AG10803 (cell line): ENCODE measurements around the gene RPL37A.

ENCODE experiments used
- DNase-seq: peaks from one replicate; pipeline ENCODE4 v3.0.0; 2010; ENCODE audit warnings: low read depth
- H3K4me3 ChIP-seq: 2 replicates; pipeline ENCODE4 v1.5.1; 2011; ENCODE audit warnings: mild to moderate bottlenecking, low read length, control low read depth
- CTCF ChIP-seq: conservative IDR thresholded peaks from 2 replicates; pipeline ENCODE4 v1.5.1; 2011; ENCODE audit warnings: mild to moderate bottlenecking, low read length, control low read depth, inconsistent platforms

RPL37A gene

GRCh38 chr2:216498070-216498378 is 620 bp upstream of the RPL37A start:
- TF ChIP-seq CTCF: no peak
- no peak for DNase-seq
- peak overlapping the region; percentile 89 for H3K4me3 ChIP-seq

GRCh38 chr2:216499641-216500218 is 1.1 kb downstream of the RPL37A start:
- peak; percentile 34 for DNase-seq
- peak overlapping the region; percentile 89 for H3K4me3 ChIP-seq
- no peak for TF ChIP-seq CTCF

GRCh38 chr2:216500572-216500971 is 1.9 kb downstream of the RPL37A start:
- peak overlapping the region; percentile 89 for H3K4me3 ChIP-seq
- TF ChIP-seq CTCF: no peak
- DNase-seq: no peak

- no peak for TF ChIP-seq CTCF
- H3K4me3 ChIP-seq: no peak overlapping the region
- no peak for DNase-seq
These were observed 3.2 kb downstream of the RPL37A start for GRCh38 chr2:216501854-216502253.

GRCh38 chr2:216502381-216503158 is 3.9 kb downstream of the RPL37A start:
- DNase-seq: no peak
- H3K4me3 ChIP-seq: no peak overlapping the region
- TF ChIP-seq CTCF: no peak

- no peak for DNase-seq
- TF ChIP-seq CTCF: no peak
These were observed 4.5 kb downstream of the RPL37A start for GRCh38 chr2:216503159-216503629.

More at GRCh38 chr2:216503159-216503629, 4.5 kb downstream of the RPL37A start:
- no peak overlapping the region for H3K4me3 ChIP-seq
